Retinal pigment epithelial cell (primary cell): Measurements from ENCODE around the gene RPA3.

Source experiments
- DNase-seq: peaks from one replicate; pipeline ENCODE4 v3.0.0-alpha.2; 2010; ENCODE audit warnings: low read depth
- H3K4me3 ChIP-seq: 2 replicates; pipeline ENCODE4 v1.5.1; 2011; ENCODE audit warnings: mild to moderate bottlenecking, low read length, control low read depth, moderate library complexity
- TF ChIP-seq, protein P1 (sequence below): conservative IDR thresholded peaks from 2 replicates; pipeline ENCODE4 v1.5.1; 2011; ENCODE audit warnings: low read depth, low read length, control low read depth, inconsistent platforms

RPA3 gene

DNA sequence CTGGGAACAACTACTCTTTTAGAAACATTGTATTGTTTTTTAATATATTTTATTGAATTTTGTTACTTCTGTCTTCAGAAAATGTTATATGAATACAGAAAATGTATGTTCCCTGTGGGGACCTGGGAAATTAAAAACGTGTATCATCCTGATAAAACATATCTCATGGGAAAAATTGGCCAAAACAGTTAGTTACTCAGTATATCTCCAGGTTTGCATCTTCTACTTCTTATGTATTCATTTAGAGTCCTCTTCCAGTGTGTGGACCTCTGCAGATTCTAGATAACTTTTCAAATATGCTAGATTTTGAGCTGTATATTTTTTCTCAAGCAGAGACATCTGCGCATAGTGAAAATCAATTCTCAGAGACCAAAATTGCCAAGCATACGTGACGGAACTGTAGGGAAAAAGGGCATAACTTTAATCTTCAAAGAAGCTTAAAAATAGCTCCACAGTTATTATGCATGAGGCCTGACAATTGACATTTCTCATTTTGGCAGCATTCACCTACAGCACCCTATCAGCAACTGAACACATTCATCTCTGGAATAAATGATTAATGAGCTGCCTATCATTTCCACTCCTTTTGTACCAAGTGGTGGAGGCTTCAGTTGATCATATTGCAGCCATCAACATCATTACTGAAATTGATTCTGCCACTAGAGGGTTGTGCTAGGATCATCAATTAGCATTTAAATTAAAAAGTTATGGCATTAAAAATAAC is 104.2 kb downstream of the RPA3 start:
- TF ChIP-seq, protein P1, sequence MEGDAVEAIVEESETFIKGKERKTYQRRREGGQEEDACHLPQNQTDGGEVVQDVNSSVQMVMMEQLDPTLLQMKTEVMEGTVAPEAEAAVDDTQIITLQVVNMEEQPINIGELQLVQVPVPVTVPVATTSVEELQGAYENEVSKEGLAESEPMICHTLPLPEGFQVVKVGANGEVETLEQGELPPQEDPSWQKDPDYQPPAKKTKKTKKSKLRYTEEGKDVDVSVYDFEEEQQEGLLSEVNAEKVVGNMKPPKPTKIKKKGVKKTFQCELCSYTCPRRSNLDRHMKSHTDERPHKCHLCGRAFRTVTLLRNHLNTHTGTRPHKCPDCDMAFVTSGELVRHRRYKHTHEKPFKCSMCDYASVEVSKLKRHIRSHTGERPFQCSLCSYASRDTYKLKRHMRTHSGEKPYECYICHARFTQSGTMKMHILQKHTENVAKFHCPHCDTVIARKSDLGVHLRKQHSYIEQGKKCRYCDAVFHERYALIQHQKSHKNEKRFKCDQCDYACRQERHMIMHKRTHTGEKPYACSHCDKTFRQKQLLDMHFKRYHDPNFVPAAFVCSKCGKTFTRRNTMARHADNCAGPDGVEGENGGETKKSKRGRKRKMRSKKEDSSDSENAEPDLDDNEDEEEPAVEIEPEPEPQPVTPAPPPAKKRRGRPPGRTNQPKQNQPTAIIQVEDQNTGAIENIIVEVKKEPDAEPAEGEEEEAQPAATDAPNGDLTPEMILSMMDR, result no peak
- H3K4me3 ChIP-seq, result no peak overlapping the region
- no peak for DNase-seq

DNA sequence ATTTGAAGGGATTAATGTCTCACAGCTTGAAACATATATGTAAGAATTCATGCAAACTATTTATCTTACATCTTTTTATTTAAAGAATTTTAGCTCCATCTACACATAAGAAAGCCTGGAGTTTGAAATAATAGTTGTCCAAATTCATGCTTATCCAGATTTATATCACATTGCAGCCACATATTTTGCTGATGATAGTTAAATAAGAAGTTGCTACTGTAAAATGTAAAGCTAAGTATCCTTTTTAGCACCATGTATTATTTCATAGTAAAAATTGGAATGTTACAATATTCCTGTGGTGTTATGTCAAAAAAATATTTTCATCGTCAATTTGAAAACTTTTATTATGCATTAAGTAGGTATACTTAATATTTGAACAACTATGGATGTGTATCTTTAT is 105.2 kb downstream of the RPA3 start:
- H3K4me3 ChIP-seq, result no peak overlapping the region
- TF ChIP-seq, protein P1, result no peak
- DNase-seq, result no peak

DNA sequence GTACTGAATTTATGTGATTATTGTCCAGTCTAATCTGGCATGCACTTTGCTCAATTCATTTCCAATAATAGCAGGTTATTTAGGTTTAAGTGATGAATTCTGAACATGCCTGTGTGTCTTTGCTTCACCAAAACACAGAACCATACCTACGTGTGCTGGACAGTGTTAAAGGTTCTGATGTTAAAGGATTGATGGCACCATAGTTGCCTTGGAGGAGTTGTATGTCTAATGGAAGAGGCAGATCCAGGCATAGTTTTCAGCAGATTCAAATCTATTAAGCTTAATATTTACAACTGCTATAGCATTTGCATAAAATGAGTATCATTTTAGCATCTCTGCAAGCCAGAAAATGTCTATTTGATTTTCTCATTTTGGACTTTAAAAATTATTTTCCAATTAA is 105.9 kb downstream of the RPA3 start:
- TF ChIP-seq, protein P1, result no peak
- no peak for DNase-seq
- H3K4me3 ChIP-seq, result no peak overlapping the region

DNA sequence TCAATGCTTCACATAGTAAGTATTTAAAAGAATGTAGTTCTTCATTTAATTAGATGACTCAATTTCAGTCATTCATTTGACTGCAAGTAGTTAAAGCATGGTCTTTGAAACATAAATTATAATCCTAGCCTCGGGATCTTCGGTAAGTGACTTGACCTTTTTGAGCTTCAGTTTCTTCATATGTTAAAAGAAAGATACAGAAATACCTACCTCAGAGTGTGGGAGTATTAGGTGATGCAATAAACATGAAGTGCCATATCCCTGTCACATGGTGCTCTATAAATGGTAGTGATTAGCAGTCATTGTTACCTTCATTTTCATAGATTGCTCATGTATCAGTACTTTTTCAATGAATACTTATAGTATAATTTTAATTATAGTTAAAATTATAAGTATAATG is 109.1 kb downstream of the RPA3 start:
- TF ChIP-seq, protein P1, result no peak
- no peak for DNase-seq
- H3K4me3 ChIP-seq, result no peak overlapping the region

DNA sequence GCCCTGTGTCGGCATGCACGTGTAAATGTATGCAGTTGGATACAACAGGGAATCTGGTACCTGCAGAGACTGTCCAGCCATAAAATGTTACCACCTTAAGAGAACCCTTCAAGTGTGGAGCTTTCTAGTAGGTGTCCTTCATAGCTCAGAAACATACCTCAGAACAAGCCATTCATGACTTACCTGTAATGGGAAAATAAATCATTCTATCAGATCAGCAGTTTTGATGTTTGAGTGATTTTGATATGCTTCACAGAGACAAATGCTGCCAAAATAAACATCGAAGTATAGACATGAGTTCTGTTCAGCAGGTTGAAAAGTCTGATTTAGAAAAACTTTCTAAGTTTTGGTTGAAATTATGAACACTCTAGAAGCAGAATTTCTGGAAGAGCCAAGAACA is 111.4 kb downstream of the RPA3 start:
- DNase-seq, result no peak
- TF ChIP-seq, protein P1, result no peak
- H3K4me3 ChIP-seq, result no peak overlapping the region

DNA sequence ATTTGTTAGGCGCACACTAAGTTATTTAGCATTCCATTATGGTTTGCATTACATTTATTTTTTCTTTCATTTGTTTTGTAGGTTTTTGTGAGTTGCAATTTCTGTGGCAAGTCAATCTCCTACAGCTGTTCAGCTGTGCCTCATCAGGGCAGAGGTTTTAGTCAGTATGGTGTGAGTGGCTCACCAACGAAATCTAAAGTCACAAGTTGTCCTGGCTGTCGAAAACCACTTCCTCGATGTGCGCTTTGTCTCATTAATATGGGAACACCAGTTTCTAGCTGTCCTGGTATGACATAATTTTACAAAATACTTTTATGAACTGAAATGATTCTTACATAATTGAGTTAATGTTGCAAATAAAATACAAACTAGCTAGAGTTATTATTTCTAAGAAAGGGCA is 122.2 kb downstream of the RPA3 start:
- DNase-seq, result no peak
- TF ChIP-seq, protein P1, result no peak
- no peak overlapping the region for H3K4me3 ChIP-seq

DNA sequence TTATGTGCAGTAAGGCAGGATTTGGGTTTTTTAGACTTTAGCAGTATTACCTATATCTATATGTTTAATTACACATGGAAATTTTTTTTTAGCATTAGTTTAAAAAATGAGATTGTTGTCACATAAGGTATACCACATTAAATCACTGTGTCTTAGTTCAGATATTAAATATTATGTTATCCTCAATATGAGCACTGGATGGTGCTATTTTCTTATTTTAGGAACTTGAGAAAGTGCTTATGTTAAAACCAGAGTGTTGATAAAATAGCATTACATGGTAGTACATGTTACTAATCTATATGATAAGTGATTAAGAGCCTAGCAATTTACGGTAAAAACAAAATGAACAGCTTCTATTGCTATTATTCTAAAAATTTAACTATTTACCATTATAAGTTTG is 123.0 kb downstream of the RPA3 start:
- H3K4me3 ChIP-seq, result no peak overlapping the region
- DNase-seq, result no peak
- TF ChIP-seq, protein P1, result no peak
